Measurements from ENCODE around the gene UQCC2. TPM values are rescaled to one million over a fixed set of nuclear protein-coding genes. Genes with fewer than 3 reads are reported as not detected.

The UQCC2 gene
- total and polyA plus RNA-seq, 4 donors = 6.8 to 75.9 (median 22.4) TPM

GRCh38 chr6:33740794-33741193, 29.3 kb upstream of the UQCC2 start (continued):
- TF ChIP-seq NR2F2 (IDR thresholded peaks at IDR 0.05) = no peak
- TF ChIP-seq SP1 (IDR thresholded peaks at IDR 0.05) = no peak
- no peak for TF ChIP-seq ATF3 (IDR thresholded peaks at IDR 0.05)
- no peak for TF ChIP-seq FOXA1 (IDR thresholded peaks at IDR 0.05)
- TF ChIP-seq, protein P1, sequence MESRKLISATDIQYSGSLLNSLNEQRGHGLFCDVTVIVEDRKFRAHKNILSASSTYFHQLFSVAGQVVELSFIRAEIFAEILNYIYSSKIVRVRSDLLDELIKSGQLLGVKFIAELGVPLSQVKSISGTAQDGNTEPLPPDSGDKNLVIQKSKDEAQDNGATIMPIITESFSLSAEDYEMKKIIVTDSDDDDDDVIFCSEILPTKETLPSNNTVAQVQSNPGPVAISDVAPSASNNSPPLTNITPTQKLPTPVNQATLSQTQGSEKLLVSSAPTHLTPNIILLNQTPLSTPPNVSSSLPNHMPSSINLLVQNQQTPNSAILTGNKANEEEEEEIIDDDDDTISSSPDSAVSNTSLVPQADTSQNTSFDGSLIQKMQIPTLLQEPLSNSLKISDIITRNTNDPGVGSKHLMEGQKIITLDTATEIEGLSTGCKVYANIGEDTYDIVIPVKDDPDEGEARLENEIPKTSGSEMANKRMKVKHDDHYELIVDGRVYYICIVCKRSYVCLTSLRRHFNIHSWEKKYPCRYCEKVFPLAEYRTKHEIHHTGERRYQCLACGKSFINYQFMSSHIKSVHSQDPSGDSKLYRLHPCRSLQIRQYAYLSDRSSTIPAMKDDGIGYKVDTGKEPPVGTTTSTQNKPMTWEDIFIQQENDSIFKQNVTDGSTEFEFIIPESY (IDR thresholded peaks at IDR 0.05) = no peak
- TF ChIP-seq HNF4A (conservative IDR thresholded peaks at IDR 0.05) = no peak
- no peak for TF ChIP-seq JUND (IDR thresholded peaks at IDR 0.05)

DNA sequence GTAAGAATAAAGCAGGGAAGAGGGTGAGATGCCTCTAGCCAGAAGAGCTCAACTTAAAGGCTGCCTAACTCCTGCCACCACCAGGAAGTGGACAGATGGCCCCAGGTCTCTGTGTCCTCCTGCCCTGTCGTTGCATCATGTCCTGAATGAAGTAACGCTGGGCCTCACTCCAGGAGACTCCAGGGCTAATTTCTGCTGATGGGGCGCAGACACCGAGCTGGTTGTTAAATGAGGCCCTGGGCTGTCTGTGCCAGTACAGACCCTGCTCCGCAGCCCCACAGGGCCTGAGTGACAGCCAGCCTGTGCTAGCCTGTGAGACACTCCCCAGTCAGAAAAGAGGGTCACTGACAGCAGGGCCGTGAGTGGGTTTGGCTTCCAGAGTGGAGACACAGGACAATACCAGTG, 28.7 kb upstream of the UQCC2 start:
- peak in 1 of 2 donors; percentile 43 for TF ChIP-seq RAD21 (IDR thresholded peaks at IDR 0.05)
- TF ChIP-seq, protein P1 (IDR thresholded peaks at IDR 0.05) = no peak
- TF ChIP-seq TAF1 (conservative IDR thresholded peaks at IDR 0.05) = no peak
- no peak for TF ChIP-seq FOXA1 (IDR thresholded peaks at IDR 0.05)
- TF ChIP-seq ATF3 (IDR thresholded peaks at IDR 0.05) = peak; percentile 94
- TF ChIP-seq EGR1 (IDR thresholded peaks at IDR 0.05; ENCODE audit: low read depth in 2 of 2) = no peak
- TF ChIP-seq RXRA (IDR thresholded peaks at IDR 0.05) = peak; percentile 62 to 77
- peak; percentile 47 for TF ChIP-seq FOXA2 (IDR thresholded peaks at IDR 0.05)
- peak; percentile 56 for TF ChIP-seq HNF4G (IDR thresholded peaks at IDR 0.05)
- TF ChIP-seq NR2F2 (IDR thresholded peaks at IDR 0.05) = no peak
- peak; percentile 85 to 93 for TF ChIP-seq HNF4A (conservative IDR thresholded peaks at IDR 0.05)
- TF ChIP-seq CTCF (IDR thresholded peaks at IDR 0.05; ENCODE audit: low read depth, low read length, missing input control) = no peak
- peak; percentile 71 for TF ChIP-seq YY1 (IDR thresholded peaks at IDR 0.05)
- TF ChIP-seq GABPA (IDR thresholded peaks at IDR 0.05 in 1 of 2, conservative IDR thresholded peaks at IDR 0.05 in 1 of 2) = peak in 1 of 2 donors; percentile 61
- TF ChIP-seq JUND (IDR thresholded peaks at IDR 0.05) = peak; percentile 74 to 76
- TF ChIP-seq SP1 (IDR thresholded peaks at IDR 0.05) = peak; percentile 57
- TF ChIP-seq, protein P2, sequence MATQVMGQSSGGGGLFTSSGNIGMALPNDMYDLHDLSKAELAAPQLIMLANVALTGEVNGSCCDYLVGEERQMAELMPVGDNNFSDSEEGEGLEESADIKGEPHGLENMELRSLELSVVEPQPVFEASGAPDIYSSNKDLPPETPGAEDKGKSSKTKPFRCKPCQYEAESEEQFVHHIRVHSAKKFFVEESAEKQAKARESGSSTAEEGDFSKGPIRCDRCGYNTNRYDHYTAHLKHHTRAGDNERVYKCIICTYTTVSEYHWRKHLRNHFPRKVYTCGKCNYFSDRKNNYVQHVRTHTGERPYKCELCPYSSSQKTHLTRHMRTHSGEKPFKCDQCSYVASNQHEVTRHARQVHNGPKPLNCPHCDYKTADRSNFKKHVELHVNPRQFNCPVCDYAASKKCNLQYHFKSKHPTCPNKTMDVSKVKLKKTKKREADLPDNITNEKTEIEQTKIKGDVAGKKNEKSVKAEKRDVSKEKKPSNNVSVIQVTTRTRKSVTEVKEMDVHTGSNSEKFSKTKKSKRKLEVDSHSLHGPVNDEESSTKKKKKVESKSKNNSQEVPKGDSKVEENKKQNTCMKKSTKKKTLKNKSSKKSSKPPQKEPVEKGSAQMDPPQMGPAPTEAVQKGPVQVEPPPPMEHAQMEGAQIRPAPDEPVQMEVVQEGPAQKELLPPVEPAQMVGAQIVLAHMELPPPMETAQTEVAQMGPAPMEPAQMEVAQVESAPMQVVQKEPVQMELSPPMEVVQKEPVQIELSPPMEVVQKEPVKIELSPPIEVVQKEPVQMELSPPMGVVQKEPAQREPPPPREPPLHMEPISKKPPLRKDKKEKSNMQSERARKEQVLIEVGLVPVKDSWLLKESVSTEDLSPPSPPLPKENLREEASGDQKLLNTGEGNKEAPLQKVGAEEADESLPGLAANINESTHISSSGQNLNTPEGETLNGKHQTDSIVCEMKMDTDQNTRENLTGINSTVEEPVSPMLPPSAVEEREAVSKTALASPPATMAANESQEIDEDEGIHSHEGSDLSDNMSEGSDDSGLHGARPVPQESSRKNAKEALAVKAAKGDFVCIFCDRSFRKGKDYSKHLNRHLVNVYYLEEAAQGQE (IDR thresholded peaks at IDR 0.05) = peak; percentile 40
- H3K9me3 ChIP-seq (ENCODE audit: control insufficient read depth in 4 of 4, low read length in 3 of 4) = no peaks in the 10 kb centered on the region
- peaks cover 13 to 53% (median 39%) of the 10 kb centered on the region in 4 donors for H3K4me1 ChIP-seq (ENCODE audit: control insufficient read depth in 4 of 4, insufficient read depth in 4 of 4, low read length in 3 of 4)
- H3K27ac ChIP-seq (ENCODE audit: low read depth in 1 of 2, low read length in 2 of 2) = peak overlapping the region; percentile 87 to 93
- no peaks in the 10 kb centered on the region for H3K27me3 ChIP-seq (ENCODE audit: control insufficient read depth in 4 of 4, insufficient read depth in 4 of 4, low read length in 3 of 4)
- no peak overlapping the region for H3K9ac ChIP-seq (ENCODE audit: low read depth in 1 of 2, low read length in 2 of 2)
- WGBS = 29% methylated on average over 6 of the region's 6 CpGs
- H3K36me3 ChIP-seq (ENCODE audit: control insufficient read depth in 4 of 4, insufficient read depth in 3 of 4, low read depth in 1 of 4, low read length in 3 of 4) = no peaks in the 10 kb centered on the region
- DNase-seq (ENCODE audit: low spot score) = peak; percentile 53
- H3K4me3 ChIP-seq (ENCODE audit: low read depth in 1 of 3, low read length in 3 of 3) = no peak overlapping the region

Data from liver (tissue), 9 donors.